Activated T-helper 17 cell treated with anti-CD3 and anti-CD28 coated beads, Interleukin-2, amount 50 U/mL, for 72 hours (primary cell): ENCODE data around the gene CDKAL1. TPM values are rescaled to one million over a fixed set of nuclear protein-coding genes. Genes with fewer than 3 reads are reported as not detected.
"Not testable (repeated sequence)": the region's sequence is repeated elsewhere in the genome, so short reads cannot be mapped to it uniquely, and the experiment has no call there.

Experiments used
- ATAC-seq: fragments of 150-1000 bp; cut with Tn5 transposase; replicated peaks from 2 replicates; pipeline ENCODE4 v1.10.0; 2021; ENCODE audit warnings: mild to moderate bottlenecking, moderate library complexity
- H3K27ac Mint-ChIP-seq: one replicate; pipeline ENCODE4 v1.8.0; 2022; ENCODE audit warnings: mixed read lengths
- H3K27me3 Mint-ChIP-seq: one replicate; pipeline ENCODE4 v1.8.0; 2022; ENCODE audit warnings: mixed read lengths
- H3K36me3 Mint-ChIP-seq: one replicate; pipeline ENCODE4 v1.8.0; 2022; ENCODE audit warnings: low read depth, mild to moderate bottlenecking, mixed read lengths
- H3K4me1 Mint-ChIP-seq: one replicate; pipeline ENCODE4 v1.8.0; 2022; ENCODE audit warnings: mixed read lengths
- H3K4me3 Mint-ChIP-seq: one replicate; pipeline ENCODE4 v1.8.0; 2022; ENCODE audit warnings: mild to moderate bottlenecking, mixed read lengths
- H3K9me3 Mint-ChIP-seq: one replicate; pipeline ENCODE4 v1.8.0; 2022; ENCODE audit warnings: mixed read lengths
- total RNA-seq, 2 donors: library from RNA; stranded (reverse); gene quantifications; one replicate each; pipeline ENCODE4 v1.2.3, GENCODE V29; 2022

The CDKAL1 gene
- total RNA-seq, 2 donors from 2014 or later: 27.7 to 31.9 TPM

DNA sequence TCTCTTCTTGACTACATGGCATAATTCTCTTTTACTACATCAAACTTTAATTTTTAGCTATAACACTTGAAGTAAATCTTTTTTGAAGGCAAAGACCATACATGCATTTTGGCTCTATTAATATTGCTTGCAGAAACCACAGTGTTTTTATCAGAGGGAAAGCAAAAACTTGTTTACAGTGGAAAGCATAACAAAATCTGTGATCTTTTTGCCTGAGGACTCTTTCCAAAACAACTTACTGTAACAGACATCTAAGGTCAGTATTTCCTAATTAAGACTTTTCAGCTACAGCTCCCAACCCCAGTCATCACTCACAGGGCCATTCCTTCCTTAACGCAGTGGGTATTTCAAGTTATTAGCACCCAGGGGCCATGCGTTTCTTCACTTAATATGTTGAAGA, 274.7 kb downstream of the CDKAL1 start:
- Mint-ChIP-seq H3K27me3 (no peaks in the 10 kb centered on the region), H3K4me1 (no peaks in the 10 kb centered on the region), H3K9me3 (peaks cover 8% of the 10 kb centered on the region), H3K27ac (no peak overlapping the region), H3K4me3 (no peak overlapping the region), H3K36me3 (peaks cover 16% of the 10 kb centered on the region)
- ATAC-seq: no peak

- H3K4me3 Mint-ChIP-seq: no peak overlapping the region
- no peaks in the 10 kb centered on the region for H3K27me3 Mint-ChIP-seq
- H3K36me3 Mint-ChIP-seq: peaks cover 12% of the 10 kb centered on the region
- H3K27ac Mint-ChIP-seq: peak overlapping the region; percentile 25
- no peak for ATAC-seq
- no peaks in the 10 kb centered on the region for H3K4me1 Mint-ChIP-seq
- H3K9me3 Mint-ChIP-seq: peaks cover 4% of the 10 kb centered on the region
Measured at GRCh38 chr6:20810727-20811108, 276.5 kb downstream of the CDKAL1 start.

GRCh38 chr6:20811109-20811761, 277.0 kb downstream of the CDKAL1 start:
- H3K4me3 Mint-ChIP-seq: no peak overlapping the region
- no peaks in the 10 kb centered on the region for H3K4me1 Mint-ChIP-seq
- peak overlapping the region; percentile 25 for H3K27ac Mint-ChIP-seq
- H3K9me3 Mint-ChIP-seq: peaks cover 4% of the 10 kb centered on the region
- ATAC-seq: no peak
- peaks cover 6% of the 10 kb centered on the region for H3K36me3 Mint-ChIP-seq
- H3K27me3 Mint-ChIP-seq: no peaks in the 10 kb centered on the region

GRCh38 chr6:20812776-20813175, 278.5 kb downstream of the CDKAL1 start:
- Mint-ChIP-seq H3K27ac (no peak overlapping the region), H3K36me3 (no peaks in the 10 kb centered on the region), H3K27me3 (no peaks in the 10 kb centered on the region), H3K4me3 (no peak overlapping the region), H3K4me1 (no peaks in the 10 kb centered on the region), H3K9me3 (no peaks in the 10 kb centered on the region)
- ATAC-seq: no peak

DNA sequence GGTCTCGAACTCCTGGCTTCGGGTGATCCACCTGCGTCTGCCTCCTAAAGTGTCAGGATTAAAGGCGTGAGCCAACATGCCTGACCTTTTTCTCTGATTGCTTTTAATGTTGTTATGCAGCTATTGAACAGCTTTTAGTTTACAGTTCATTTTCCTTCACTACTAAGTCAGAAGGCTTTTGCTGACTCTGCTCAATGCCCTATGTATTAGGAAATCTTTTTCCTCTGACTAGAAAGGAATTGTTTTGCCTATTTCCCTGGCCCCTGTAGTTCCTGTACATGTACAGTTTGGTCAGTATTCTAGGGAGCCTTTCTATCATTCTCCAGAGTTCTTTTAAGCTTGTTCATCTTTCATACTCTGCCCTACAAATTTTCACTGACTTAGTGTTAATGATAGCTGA, 280.2 kb downstream of the CDKAL1 start:
- H3K4me3 Mint-ChIP-seq: no peak overlapping the region

DNA sequence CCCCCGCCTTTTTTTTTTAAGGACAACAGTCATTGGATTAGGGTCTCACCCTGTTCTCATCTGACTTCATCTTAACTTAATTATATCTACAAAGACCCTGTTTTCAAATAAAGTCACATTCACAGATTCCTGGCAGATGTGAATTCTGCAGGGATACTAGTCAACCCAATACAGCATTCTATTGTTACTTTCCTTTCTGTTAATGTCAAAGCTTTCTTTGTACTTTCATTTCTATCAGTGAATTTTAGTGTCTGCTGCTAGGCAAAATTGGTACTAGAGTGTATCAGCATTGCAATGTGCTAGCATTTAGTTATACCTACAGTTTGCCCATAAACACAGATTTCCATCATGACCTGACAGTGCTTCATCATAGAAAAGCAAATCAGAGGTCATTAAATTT, 281.9 kb downstream of the CDKAL1 start:
- peaks cover 6% of the 10 kb centered on the region for H3K9me3 Mint-ChIP-seq
- no peak overlapping the region for H3K27ac Mint-ChIP-seq
- no peaks in the 10 kb centered on the region for H3K27me3 Mint-ChIP-seq
- H3K36me3 Mint-ChIP-seq: peaks cover 12% of the 10 kb centered on the region
- peaks cover 6% of the 10 kb centered on the region for H3K4me1 Mint-ChIP-seq
- ATAC-seq: no peak
- H3K4me3 Mint-ChIP-seq: no peak overlapping the region

More for the DNA sequence above, 280.2 kb downstream of the CDKAL1 start:
- Mint-ChIP-seq H3K27me3 (no peaks in the 10 kb centered on the region), H3K27ac (no peak overlapping the region), H3K9me3 (no peaks in the 10 kb centered on the region), H3K36me3 (no peaks in the 10 kb centered on the region), H3K4me1 (no peaks in the 10 kb centered on the region)
- no peak for ATAC-seq

GRCh38 chr6:20817806-20818320, 283.6 kb downstream of the CDKAL1 start:
- Mint-ChIP-seq H3K36me3 (peaks cover 29% of the 10 kb centered on the region), H3K4me3 (no peak overlapping the region), H3K27ac (no peak overlapping the region), H3K27me3 (no peaks in the 10 kb centered on the region), H3K4me1 (peaks cover 7% of the 10 kb centered on the region), H3K9me3 (peaks cover 6% of the 10 kb centered on the region)
- ATAC-seq: no peak

DNA sequence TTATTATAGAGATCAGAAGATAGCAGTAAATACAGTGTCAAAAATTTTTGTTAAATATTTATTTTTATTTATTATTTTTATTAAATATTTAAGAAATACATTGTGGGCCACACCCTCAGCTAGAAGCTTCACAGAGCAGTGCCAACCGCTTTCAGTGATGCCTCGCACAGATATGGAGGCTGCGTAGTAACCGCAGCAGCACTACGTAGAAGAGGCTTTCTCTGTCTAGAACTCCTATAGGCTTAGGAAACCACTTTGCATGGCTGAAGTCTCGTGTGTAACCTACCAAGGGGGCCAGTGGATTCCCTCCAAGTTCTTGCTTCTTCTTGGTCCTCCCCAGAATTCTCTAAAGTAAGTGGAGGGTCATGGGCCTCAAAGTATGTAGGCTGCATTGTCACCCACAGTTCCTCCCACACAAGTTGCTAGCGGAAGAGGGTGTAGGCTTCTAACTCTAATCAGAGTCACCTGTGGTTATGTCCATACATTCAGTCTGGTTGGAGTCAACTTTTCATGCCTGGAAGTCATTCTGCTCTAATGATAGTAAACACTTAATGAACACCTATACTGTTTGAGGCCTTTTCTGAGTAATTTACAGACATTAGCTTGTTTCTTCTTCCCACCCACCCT, 285.6 kb downstream of the CDKAL1 start:
- peaks cover 6% of the 10 kb centered on the region for H3K9me3 Mint-ChIP-seq
- H3K4me1 Mint-ChIP-seq: peaks cover 10% of the 10 kb centered on the region
- no peak overlapping the region for H3K4me3 Mint-ChIP-seq
- ATAC-seq: no peak
- no peak overlapping the region for H3K27ac Mint-ChIP-seq
- peaks cover 39% of the 10 kb centered on the region for H3K36me3 Mint-ChIP-seq
- no peaks in the 10 kb centered on the region for H3K27me3 Mint-ChIP-seq

DNA sequence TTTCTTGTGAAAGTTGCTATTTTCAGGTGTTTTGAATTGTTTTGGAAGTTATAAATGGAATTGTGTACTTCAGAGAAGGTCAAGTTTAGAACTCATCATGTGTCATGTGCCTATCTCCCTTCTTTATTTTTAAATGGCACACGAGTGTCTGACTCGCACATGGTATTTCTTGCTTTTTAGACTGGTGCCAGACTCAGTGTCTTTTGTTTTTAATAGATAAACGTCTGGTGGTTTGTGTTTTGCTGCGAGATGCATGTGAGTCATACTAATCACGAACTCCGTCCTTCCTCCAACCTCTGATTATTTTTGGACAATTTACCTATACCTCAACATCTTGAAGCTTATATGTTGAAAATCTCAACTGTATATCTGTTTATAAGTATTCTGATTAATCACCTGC, 292.1 kb downstream of the CDKAL1 start:
- Mint-ChIP-seq H3K27ac (no peak overlapping the region), H3K4me1 (peaks cover 4% of the 10 kb centered on the region), H3K27me3 (no peaks in the 10 kb centered on the region), H3K36me3 (peaks cover 32% of the 10 kb centered on the region), H3K4me3 (no peak overlapping the region), H3K9me3 (no peaks in the 10 kb centered on the region)
- ATAC-seq: no peak

DNA sequence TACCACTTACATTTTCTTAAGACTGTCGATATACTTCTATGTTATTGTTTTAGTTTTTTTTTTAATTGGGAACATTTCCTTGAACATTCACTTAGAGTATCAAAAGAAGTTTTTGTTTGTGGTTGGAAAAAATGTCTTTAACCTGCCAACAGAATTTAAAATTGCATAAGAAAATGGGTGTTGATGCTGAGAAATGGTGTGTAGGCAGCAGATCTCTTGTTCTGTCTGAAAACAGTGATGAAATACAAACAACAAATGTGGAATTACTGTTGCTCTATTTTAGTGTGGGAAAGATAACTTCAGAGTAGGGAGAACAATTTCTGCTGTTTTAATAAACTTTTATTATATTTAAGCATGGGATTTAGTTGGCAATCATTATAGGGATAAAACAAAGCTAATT, 293.5 kb downstream of the CDKAL1 start:
- no peak overlapping the region for H3K4me3 Mint-ChIP-seq
- H3K9me3 Mint-ChIP-seq: no peaks in the 10 kb centered on the region
- no peaks in the 10 kb centered on the region for H3K27me3 Mint-ChIP-seq
- peaks cover 4% of the 10 kb centered on the region for H3K4me1 Mint-ChIP-seq
- ATAC-seq: no peak
- H3K27ac Mint-ChIP-seq: no peak overlapping the region
- H3K36me3 Mint-ChIP-seq: peaks cover 18% of the 10 kb centered on the region

- ATAC-seq: no peak
- Mint-ChIP-seq H3K36me3 (peaks cover 10% of the 10 kb centered on the region), H3K27me3 (no peaks in the 10 kb centered on the region), H3K9me3 (no peaks in the 10 kb centered on the region), H3K4me1 (peaks cover 4% of the 10 kb centered on the region), H3K4me3 (no peak overlapping the region), H3K27ac (no peak overlapping the region)
Measured at GRCh38 chr6:20830576-20830975, 296.3 kb downstream of the CDKAL1 start.

DNA sequence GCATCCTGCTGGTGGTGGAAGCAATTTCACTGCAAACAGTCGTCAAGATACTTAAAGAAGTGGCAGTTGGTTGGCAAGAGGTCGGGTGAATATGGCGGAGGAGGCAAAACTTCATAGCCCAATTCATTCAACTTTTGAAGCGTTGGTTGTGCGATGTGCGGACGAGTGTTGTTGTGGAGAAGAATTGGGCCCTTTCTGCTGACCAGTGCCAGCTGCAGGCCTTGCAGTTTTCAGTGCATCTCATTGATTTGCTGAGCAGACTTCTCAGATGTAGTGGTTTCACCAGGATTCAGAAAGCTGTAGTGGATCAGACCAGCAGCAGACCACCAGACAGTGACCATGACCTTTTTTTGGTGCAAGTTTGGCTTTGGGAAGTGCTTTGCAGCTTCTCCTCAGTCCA, 297.0 kb downstream of the CDKAL1 start:
- not testable (repeated sequence) for ATAC-seq, H3K4me1 Mint-ChIP-seq, H3K9me3 Mint-ChIP-seq, H3K27ac Mint-ChIP-seq, H3K4me3 Mint-ChIP-seq, H3K27me3 Mint-ChIP-seq
- H3K36me3 Mint-ChIP-seq: peaks cover 16% of the 10 kb centered on the region

DNA sequence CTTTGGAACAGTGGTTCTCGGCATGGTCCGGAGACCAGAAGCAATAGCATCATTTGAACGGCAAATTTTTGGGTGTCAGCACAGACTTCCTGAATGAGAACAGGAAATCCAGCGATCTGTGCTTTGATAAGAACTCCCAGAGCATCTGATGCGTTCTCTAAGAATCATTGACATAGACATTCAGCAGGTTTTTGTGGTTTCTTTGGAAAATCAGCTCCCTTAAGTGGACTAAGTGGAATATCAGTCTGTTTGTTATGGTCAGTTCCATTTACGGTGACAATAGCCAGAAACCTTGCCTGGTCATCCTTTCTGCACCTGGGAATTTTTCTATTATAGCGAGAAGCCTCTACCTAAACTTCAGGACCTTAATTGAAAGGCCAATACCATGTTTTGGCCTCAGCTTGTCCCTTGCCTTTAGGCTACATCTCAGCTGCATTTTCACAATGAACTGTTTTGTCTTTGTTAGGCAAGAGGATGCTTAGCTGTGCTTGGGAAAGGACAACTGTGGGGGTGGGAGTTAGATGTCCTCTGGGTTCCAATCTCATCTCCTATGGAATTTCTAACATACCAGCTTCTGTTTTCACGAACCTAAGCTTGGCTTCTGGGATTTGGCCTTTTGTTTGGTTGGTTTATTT, 299.7 kb downstream of the CDKAL1 start:
- H3K9me3 Mint-ChIP-seq: no peaks in the 10 kb centered on the region
- ATAC-seq: no peak
- peaks cover 16% of the 10 kb centered on the region for H3K36me3 Mint-ChIP-seq
- no peak overlapping the region for H3K4me3 Mint-ChIP-seq
- no peaks in the 10 kb centered on the region for H3K27me3 Mint-ChIP-seq
- peaks cover 9% of the 10 kb centered on the region for H3K4me1 Mint-ChIP-seq
- H3K27ac Mint-ChIP-seq: no peak overlapping the region

DNA sequence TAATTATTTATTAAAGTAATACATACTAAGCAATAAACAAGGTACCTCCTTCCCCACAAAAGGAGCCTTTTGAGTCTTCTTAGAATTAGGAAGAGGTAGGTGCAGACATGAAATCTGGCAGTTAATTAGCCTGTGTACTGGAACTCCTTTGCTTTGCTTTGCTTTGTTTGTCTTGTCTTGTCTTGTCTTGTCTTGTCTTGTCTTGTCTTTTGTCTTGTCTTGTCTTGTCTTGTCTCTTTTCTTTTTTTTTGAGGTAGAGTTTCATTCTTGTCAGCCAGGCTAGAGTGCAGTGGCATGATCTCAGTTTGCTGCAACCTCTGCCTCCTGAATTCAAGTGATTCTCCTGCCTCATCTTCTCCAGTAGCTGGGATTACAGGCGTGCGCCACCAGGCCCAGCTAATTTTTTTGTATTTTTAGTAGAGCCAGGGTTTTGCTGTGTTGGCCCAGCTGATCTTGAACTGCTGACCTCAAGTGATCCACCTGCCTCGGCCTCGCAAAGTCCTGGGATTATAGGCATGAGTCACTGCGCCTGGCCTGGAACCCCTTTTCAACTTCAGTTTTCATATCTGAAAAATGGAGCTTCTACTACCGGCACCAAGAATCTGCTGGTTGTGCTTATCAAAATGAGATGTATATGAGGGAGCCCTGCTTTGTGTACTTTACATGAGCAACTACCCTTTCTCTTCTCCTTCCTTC, 301.2 kb downstream of the CDKAL1 start:
- H3K27me3 Mint-ChIP-seq: no peaks in the 10 kb centered on the region
- no peaks in the 10 kb centered on the region for H3K9me3 Mint-ChIP-seq
- H3K4me3 Mint-ChIP-seq: no peak overlapping the region
- no peak overlapping the region for H3K27ac Mint-ChIP-seq
- peaks cover 19% of the 10 kb centered on the region for H3K4me1 Mint-ChIP-seq
- ATAC-seq: no peak
- H3K36me3 Mint-ChIP-seq: peaks cover 16% of the 10 kb centered on the region
